ENCODE data around the gene CCDC195.

The CCDC195 gene

DNA sequence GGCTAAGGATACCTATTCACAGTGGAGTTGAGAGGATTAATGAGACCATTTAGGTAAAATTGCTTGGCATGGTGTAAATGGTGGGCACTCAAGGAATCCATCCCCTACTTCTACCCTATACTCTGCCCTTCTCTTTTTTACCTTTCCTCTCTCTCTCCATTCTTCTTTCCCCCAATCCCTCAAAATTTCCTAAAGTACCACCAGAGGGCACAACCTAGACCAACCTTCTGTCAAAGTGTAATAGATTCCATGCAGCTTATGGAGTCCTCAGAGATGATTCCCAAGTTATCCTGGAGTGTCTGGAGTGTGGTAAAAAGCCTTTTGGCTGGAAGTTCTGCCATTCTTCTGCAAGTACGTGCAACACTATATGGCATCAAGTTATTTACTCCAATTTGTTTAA, 33.0 kb upstream of the CCDC195 start:
- TF ChIP-seq MYC (IDR thresholded peaks at IDR 0.05; ENCODE audit: low read depth, low read length) (no peak), POLR2A (IDR thresholded peaks at IDR 0.05; ENCODE audit: extremely low read depth, insufficient read length) (no peak)
- TF ChIP-seq, protein P1, sequence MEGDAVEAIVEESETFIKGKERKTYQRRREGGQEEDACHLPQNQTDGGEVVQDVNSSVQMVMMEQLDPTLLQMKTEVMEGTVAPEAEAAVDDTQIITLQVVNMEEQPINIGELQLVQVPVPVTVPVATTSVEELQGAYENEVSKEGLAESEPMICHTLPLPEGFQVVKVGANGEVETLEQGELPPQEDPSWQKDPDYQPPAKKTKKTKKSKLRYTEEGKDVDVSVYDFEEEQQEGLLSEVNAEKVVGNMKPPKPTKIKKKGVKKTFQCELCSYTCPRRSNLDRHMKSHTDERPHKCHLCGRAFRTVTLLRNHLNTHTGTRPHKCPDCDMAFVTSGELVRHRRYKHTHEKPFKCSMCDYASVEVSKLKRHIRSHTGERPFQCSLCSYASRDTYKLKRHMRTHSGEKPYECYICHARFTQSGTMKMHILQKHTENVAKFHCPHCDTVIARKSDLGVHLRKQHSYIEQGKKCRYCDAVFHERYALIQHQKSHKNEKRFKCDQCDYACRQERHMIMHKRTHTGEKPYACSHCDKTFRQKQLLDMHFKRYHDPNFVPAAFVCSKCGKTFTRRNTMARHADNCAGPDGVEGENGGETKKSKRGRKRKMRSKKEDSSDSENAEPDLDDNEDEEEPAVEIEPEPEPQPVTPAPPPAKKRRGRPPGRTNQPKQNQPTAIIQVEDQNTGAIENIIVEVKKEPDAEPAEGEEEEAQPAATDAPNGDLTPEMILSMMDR (IDR thresholded peaks at IDR 0.05; ENCODE audit: low read depth, low read length) = no peak
- TF ChIP-seq, protein P2, sequence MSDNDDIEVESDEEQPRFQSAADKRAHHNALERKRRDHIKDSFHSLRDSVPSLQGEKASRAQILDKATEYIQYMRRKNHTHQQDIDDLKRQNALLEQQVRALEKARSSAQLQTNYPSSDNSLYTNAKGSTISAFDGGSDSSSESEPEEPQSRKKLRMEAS (IDR thresholded peaks at IDR 0.05; ENCODE audit: low read depth, low read length) = no peak
- DNase-seq (ENCODE audit: low read depth) = no peak
- H3K4me3 ChIP-seq (ENCODE audit: low read depth, low read length) = no peak overlapping the region

- TF ChIP-seq POLR2A (IDR thresholded peaks at IDR 0.05; ENCODE audit: extremely low read depth, insufficient read length) (no peak), MYC (IDR thresholded peaks at IDR 0.05; ENCODE audit: low read depth, low read length) (no peak)
- TF ChIP-seq, protein P2 (IDR thresholded peaks at IDR 0.05; ENCODE audit: low read depth, low read length) = no peak
- TF ChIP-seq, protein P1 (IDR thresholded peaks at IDR 0.05; ENCODE audit: low read depth, low read length) = no peak
- no peak for DNase-seq (ENCODE audit: low read depth)
- H3K4me3 ChIP-seq (ENCODE audit: low read depth, low read length) = no peak overlapping the region
Measured at GRCh38 chr2:224747765-224748164, 31.6 kb upstream of the CCDC195 start.

- H3K4me3 ChIP-seq (ENCODE audit: low read depth, low read length) = no peak overlapping the region
- no peak for DNase-seq (ENCODE audit: low read depth)
- TF ChIP-seq, protein P2 (IDR thresholded peaks at IDR 0.05; ENCODE audit: low read depth, low read length) = no peak
- TF ChIP-seq MYC (IDR thresholded peaks at IDR 0.05; ENCODE audit: low read depth, low read length) (no peak), POLR2A (IDR thresholded peaks at IDR 0.05; ENCODE audit: extremely low read depth, insufficient read length) (no peak)
- TF ChIP-seq, protein P1 (IDR thresholded peaks at IDR 0.05; ENCODE audit: low read depth, low read length) = no peak
Measured at GRCh38 chr2:224736227-224736626, 20.1 kb upstream of the CCDC195 start.

DNA sequence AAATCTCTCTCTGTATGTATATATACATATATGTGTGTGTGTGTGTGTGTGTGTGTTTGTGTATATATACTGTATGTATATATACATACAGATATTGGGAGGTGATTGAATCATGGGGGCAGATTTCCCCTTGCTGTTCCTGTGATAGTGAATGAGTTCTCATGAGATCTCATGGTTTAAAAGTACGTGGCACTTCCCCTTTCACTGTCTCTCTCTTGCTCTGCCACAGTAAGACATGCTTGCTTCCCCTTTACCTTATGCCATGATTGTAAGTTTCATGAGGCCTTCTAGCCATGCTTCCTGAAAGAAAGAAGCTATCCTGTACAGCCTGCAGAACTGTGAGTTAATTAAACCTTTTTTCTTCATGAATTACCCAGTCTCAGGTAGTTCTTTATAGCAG, 18.8 kb upstream of the CCDC195 start:
- H3K4me3 ChIP-seq (ENCODE audit: low read depth, low read length) = no peak overlapping the region
- TF ChIP-seq MYC (IDR thresholded peaks at IDR 0.05; ENCODE audit: low read depth, low read length) (no peak), POLR2A (IDR thresholded peaks at IDR 0.05; ENCODE audit: extremely low read depth, insufficient read length) (no peak)
- DNase-seq (ENCODE audit: low read depth) = peak; percentile 10

GRCh38 chr2:224731665-224732064, 15.5 kb upstream of the CCDC195 start:
- DNase-seq (ENCODE audit: low read depth) = no peak
- no peak overlapping the region for H3K4me3 ChIP-seq (ENCODE audit: low read depth, low read length)
- TF ChIP-seq POLR2A (IDR thresholded peaks at IDR 0.05; ENCODE audit: extremely low read depth, insufficient read length) (no peak), MYC (IDR thresholded peaks at IDR 0.05; ENCODE audit: low read depth, low read length) (no peak)
- TF ChIP-seq, protein P2 (IDR thresholded peaks at IDR 0.05; ENCODE audit: low read depth, low read length) = no peak
- TF ChIP-seq, protein P1 (IDR thresholded peaks at IDR 0.05; ENCODE audit: low read depth, low read length) = no peak

DNA sequence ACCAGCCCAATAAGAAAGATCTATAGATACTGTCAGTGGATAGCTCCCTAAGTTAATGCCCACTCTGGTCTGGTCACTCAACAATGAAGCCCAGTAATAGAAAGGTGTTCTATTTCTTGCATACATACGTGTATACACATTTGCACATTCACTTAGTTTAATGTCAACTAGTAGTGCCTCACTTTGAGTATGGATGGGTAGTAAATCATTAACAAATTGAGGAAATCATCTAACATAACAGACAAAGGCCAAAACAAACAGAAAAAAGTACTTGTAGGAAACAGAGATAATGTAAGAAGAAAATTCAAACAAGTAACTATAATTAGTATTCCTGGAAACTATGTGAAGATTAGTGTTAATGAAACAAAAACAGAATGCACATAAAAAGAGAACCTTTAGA, 13.3 kb upstream of the CCDC195 start:
- no peak for TF ChIP-seq MYC (IDR thresholded peaks at IDR 0.05; ENCODE audit: low read depth, low read length)
- TF ChIP-seq POLR2A (IDR thresholded peaks at IDR 0.05; ENCODE audit: extremely low read depth, insufficient read length) = no peak
- TF ChIP-seq, protein P1 (IDR thresholded peaks at IDR 0.05; ENCODE audit: low read depth, low read length) = no peak
- TF ChIP-seq, protein P2 (IDR thresholded peaks at IDR 0.05; ENCODE audit: low read depth, low read length) = no peak
- H3K4me3 ChIP-seq (ENCODE audit: low read depth, low read length) = no peak overlapping the region
- DNase-seq (ENCODE audit: low read depth) = no peak

All from NB4 (cell line).